ENCODE results near the gene IL37.
"Not testable (repeated sequence)": the region's sequence is repeated elsewhere in the genome, so short reads cannot be mapped to it uniquely, and the experiment has no call there.

The IL37 gene

DNA sequence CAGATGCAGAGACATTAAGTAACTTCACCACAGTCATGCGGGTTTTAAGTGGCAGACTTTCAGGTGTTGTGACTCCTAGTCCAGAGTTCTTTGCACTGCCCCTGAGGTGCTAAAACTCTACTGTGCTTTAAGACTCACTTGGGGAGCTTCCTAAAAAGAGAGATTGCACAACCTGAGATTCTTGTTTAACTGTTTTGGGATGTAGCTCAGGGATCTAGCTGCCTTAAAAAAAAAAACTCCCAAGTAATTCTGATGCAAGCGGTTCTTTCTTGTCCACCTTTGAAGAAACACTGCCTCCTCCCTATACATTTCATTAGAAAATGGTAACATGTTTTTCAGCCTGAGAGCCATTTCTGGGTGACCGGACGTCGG is 13.0 kb downstream of the IL37 start:
- no peak for DNase-seq

DNA sequence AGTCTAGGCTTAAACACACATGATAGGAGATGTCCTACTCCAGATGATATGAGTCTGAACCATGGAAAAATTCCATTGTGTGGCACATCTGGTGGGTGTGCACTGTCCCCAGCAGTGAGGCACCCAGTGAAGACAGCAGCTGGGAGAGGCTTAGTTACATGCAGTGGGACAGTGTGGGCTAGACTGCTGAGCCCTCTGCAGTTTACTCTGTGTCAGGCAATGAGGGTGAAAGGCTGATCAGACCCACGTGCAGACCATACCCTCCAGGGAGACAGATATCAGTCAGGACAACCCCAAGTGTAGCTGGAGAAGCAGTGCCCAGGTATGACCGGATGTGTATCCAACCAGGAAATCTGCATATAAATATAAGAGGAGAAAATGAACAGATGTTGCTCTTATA is 13.4 kb downstream of the IL37 start:
- no peak for DNase-seq

DNA sequence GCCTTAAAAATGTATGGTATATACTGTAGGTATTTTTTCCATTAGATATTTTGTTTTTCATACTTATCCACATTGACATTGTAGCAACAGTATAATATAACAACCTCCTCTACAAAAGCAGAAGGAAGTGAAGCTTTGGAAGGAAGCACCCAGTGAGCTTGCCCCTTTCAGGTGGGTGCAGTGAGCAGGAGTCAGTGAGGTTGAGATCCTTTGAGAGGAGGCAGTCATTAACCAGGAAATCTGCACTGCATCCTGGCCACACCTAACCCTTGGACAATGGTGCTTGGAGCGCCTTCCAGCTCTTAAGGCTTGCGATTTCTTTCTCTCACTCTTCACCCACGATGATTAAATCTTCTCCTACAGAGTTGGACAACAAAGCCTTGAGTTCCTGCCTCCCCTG is 13.9 kb downstream of the IL37 start:
- no peak for DNase-seq

DNA sequence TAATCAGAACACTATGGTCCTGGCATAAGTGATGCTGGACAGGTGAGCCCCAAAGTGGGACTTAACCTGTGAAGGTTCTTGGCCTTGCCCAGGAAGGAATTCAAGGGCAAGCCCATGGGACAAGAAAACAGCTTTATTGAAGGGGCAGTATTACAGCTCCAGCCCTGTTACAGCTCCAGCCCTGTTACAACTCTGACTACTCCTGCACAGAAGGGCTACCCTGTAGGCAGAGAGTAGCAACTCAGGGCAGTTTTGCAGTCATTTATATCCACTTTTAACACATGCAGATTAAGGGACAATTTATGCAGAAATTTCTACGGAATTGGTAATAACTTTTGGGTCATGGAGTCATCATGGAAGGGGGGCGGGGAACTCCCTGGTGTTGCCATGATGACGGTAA is 15.7 kb downstream of the IL37 start:
- no peak for DNase-seq

DNA sequence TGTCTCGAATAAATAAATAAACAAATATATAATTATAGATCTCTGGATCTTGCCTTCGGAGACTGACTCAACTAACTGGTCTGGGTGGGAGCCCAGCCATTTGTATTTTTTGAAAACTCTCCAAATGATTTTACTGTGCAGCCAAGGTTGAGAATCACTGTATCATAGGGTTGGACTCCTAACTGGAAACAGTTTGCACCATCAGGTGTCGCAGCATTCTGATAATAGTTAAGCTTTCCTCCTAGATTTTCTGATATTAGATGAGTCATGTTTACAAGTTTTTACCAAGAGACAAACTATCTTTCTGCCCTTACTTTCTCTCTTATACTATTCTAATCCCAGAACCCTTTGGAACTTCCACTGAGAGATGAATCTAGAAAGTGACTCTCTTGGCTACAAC is 16.8 kb downstream of the IL37 start:
- DNase-seq = no peak

DNA sequence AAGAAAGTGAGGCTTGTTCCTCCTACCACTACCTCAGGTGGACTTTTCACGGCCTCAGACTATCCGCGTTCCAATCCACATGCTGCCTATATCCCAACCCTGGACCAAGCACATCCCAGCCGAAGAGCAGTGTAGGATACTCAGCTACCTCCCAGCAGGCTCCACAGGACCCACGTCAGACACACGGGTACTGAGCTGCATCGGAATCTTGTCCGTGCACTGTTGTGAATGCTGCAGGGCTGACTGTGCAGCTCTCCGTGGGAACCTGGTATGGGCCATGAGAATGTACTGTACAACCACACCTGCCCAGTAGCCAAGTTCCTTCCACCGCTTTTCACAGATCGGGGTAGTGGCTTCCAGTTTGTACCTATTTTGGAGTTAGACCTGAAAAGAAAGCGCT is 22.3 kb downstream of the IL37 start:
- no peak for DNase-seq

DNA sequence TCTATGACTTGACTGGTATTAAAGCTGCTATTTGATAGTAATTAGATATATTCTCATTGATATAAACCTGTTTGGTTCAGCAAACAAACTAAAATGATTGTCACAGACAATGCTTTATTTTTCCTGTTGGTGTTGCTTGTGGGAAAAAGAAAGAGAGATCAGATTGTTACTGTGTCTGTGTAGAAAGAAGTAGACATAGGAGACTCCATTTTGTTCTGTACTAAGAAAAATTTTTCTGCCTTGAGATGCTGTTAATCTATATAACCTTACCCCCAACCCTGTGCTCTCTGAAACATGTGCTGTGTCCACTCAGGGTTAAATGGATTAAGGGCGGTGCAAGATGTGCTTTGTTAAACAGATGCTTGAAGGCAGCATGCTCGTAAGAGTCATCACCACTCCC is 23.2 kb downstream of the IL37 start:
- DNase-seq = not testable (repeated sequence)

DNA sequence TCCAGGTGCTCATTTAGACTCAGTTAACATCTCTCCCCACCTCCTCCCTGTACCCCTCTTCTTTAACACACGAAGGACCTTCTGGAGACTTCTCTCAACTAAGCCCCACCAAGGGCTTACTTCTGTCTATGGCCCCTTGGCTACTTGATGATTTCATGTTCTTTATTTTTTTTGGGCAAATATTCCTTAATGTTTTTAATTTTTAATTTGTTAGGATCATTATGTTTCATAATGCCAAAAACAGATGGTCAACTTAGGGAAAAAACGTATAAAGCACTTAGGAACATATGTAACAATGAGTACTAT is 25.9 kb downstream of the IL37 start:
- DNase-seq = no peak

DNA sequence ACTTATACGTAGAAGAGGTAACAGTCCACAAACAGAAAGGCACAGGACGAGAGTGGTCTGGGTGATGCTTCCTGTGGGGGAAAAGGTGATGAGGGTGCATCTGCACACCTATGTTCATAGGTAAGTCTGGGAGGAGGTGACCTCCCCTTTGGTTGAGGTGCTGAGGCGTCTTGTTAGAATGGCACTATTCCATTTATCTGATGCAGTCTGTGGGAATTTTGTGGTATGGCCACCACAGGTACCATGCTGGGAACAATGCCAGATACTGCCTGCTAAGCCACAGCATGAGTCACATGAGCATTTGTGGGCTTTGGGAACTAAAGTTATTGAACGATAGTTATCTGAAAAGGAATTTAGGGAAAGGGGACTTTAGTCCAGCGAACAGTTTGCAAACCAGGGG is 27.9 kb downstream of the IL37 start:
- DNase-seq = no peak

DNA sequence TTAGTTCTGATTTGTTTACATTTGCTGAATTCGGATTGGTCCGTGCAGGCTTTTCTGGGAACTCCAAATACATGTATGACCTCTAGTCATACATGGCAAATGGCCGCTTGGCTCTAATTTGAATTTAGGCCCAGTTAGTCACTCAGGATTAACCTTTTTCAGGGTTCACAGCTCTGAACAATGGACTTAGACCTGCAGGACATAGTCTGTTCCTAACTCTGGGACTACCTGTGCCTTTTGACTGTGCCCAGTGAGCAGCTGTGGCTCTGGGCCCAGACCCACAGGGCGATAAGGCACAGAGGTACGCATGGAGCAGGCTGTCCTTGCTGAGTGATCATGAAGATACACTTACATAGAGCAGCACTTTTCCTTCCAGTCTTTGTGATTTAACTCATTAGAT is 28.5 kb downstream of the IL37 start:
- no peak for DNase-seq

DNA sequence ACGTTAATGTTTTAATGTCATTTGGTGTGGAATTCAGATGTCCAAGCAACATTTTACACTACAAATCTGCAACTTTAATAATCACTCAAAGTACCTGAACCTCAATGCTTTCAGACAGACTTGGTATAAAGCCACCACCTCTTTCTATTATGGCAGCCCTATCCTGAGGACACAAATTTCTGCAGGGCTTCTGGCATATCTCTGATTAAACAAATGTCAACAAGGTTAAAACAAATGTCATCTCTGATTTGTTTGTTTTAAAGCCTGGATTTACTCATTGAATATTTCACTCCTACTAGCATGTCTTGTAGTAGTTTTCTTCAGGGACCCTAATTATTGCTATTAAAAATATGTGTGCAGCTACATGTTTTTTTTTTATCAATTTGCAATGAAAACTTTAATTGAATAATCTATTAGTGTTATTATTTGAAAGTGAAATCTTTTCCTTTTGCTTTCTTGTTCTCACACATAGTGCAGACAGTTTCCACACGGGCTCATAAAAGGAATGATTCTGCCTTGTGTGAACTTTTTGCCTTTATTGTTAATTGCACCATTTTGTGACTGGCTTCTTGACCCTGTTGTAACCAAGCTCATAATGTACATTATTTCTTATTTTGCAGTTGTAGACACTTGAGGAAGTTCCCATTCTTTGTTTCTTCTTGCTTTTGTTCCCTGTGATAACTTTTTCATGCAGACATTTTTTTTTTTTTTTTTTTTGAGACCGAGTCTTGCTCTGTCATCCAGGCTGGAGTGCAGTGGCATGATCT is 30.1 kb downstream of the IL37 start:
- DNase-seq = no peak

DNA sequence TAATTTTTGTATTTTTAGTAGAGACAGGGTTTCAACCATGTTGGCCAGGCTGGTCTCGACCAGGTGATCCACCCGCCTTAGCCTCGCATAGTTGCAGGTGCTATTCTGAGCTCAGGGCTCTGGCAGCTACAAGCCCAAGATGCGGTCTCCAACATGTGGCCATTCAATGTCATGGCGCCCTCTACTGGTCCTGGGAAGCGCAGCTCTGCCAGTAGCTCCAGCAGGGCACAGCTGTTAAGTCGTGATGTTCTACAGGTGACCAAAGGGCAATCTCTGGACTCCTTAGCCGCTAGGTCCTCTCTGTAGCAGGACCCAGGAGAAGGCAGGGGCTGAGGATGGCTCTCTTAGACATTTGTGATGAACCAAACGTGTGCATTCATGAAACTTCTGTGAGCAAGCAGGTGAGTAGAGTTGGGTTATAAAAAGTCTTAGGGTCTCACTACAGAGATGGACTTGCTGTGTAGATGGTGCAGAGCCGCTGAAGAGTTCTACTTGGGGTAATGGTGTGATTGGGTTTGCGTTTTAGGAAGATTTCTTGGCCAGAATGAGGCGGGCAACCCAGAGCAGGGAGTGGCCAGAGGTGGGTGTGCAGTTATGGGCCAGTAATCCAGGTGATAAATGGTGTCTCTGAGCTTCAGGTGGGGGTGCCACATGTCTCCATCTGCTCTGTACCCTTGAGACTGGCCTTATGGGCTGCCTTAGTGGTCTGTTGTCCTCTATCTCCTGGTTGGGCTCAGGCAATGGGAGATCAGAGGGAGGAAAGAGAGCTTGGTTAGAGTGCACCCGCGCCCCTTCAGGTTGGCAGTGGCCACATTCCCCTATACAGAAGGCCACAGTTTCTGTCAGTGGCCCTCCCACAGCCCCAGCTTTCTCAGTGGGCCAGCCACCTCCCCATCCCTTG is 31.0 kb downstream of the IL37 start:
- peak; percentile 71 for DNase-seq

DNA sequence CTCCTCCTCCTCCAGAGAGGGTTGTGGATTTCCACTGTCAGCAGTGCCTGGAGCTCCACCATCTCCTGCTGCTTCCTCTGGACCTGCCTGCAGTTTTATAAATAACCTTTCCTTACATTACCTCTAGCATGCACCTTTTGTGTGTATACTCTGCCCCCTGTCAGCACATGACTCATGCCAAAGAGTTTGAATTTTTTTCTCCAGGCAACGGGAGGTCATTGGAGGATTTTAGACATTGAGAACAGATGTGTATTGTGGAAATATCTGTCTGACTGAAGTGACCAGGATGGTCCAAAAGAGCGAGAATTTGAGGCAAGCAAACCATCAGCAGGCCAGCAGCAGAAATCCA is 31.7 kb downstream of the IL37 start:
- no peak for DNase-seq

DNA sequence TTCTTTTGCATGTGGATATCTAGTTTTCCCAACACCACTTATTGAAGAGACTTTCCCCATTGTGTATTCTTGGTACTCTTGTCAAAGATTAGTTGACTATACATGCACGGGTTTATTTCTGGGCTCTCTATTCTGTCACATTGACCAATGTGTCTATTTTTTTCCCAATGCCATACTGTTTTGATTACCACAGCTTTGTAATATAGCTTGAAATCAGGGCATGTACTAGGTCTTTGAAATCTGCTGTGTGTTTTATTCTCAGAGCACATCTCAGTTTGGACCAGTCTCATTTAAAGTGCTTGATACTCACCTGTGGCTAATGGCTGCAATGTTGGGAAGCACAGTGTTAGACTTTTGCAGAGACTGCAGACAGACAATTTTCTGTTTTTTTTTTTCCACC is 34.0 kb downstream of the IL37 start:
- no peak for DNase-seq

DNA sequence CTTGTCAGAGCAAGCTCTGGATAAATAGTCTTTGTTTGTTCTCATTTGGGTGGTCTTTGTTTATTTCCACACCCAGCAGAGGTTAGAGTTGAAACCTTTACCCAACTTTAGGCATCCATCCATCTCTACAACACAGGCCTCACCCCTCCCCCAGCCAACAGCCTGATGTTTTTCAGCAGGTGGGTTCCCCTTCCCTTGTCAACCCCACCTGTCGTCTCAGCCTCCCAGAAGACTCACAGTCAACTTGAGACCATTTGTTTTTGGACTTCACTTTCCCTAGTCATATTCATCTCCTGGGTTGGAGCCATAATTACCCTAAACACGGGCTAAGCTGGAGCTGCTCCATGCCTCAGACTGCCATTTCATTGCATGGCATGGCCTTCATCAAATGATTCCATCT is 35.1 kb downstream of the IL37 start:
- no peak for DNase-seq

DNA sequence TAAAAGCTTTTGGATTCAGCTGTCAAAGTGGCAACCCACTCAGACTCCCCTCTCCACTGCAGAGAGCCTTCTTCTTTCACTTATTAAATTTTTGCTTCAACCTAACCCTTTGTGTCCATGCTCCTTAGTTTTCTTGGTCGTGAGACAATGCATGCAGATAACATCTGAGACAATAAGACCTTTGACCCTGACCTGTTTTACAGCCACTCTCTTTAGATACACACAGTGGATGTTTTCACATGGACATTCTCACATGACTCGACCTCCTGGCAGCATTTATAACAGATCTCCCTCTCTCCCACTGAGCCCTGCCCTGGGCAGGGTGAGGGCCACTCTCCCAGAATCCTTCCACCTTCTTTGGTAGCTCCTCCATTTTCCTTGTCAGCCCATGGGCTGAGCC is 36.4 kb downstream of the IL37 start:
- DNase-seq = no peak

DNA sequence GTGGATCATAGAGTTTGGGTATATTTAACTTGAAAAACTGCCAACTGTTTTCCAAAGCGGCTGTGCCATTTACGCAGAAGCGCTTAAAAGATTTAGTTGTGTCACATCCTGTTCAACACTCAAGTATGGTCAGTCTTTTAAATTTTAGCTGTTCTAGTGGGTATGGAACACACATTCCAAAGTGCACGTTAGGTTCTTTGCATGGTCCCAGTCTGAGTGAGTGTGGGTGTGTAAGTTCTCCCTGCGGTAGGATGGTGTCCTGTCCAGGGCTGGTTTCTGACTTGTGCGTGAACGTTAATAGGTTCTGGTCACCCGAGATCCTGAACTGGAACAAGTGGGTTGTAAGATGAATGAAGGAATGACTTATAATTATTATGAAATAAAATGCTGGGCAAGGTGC is 38.5 kb downstream of the IL37 start:
- no peak for DNase-seq

DNA sequence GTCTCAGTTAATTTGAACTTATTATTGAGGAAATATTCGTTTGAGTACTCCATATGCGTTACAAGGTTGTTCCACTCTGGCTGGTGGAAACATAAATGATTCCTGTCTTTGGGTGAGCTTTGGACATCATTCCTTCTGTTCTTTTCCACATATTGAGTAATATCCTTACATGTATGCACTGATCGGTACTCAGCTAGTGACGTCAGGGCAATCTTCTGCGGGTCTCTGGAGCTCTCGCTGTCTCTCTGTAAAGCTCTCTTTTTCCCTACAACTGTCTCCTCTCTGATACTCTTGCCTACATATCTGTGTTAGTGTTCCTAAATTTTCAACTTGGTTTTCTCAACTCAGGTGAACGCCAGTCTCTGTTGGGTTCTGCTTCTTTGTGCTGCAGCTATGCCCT is 43.4 kb downstream of the IL37 start:
- no peak for DNase-seq

DNA sequence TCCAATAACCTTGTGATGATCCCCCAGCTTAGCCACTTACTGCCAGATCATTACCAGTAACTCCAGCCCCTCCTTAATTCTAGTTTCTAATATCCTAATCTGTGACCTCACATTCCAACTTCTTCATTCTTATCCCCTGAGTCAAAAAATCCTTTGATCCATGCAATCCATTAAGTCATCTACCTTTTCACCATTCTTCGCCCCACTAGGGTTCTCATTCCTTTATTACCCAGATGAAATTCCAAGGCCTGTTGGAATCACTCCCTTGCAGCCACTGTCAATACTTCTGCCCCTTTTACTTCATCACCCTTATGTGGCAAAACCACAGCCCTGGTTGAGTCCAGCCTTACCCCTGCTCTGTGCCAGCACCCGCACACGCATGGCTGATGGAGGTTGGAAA is 46.5 kb downstream of the IL37 start:
- DNase-seq = no peak

DNA sequence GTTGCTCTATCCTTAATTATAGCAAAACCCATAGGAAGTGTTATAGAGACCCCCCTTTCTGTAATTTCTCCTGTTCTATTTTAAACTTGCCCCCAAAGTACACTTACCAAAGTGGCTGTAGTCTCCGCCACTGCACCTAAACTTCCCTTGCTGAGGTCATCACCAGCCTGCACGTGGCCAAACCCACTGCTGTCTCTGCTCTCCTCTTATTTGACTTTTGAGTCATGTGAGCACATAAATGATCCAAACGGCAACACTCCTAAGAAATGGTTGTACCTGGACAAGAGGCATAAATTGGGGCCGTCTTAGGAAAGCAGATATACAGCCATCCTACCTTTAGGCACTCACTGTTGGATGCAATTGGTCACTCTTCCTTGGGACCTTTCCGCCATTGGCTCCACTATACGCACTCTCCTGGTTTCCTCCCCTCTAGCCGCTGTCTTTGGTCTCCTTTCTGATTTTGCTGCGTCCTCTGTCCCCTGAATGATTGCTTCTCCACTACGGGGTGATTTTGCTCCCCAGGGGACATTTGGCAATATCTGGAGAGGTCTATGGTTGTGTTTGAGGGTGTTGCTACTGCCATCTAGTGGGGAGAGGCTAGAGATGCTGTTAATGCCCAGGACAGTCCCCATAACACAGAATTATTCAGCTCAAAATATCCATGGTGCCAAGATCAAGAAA is 47.6 kb downstream of the IL37 start:
- DNase-seq = peak; percentile 29

DNA sequence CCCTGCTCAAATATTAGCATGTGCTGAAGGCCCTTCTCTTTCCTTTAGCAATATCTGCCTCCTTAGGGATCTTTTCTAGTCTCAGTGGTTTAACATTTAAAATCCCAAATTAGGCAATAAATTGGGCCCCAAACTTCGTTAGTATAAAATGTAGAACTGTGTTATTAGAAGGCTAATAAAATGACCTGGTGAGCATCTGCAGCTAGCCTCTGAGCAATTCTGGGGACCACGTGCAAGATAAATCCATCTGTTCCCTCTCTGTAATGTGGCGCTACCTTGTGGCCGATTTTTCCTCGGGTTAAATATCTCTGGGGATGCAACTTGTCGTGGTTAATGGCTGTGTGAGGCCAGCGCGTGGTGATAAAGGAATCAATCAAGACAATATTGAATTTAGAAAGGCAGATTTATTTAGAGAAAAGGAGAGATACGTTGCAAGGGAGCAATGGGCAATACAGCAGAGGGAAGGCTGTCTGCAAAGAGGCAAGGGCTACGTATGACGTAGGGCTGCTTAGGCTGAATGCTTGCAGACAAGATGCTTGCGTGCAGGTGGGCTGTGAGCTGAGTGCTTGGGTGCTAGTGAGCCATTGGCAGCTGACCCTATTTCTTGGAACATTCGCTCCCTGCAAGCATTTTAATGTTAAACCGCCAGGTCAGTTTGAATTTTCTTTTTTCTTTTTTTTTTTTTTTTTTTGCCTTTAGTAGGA is 48.3 kb downstream of the IL37 start:
- no peak for DNase-seq

DNA sequence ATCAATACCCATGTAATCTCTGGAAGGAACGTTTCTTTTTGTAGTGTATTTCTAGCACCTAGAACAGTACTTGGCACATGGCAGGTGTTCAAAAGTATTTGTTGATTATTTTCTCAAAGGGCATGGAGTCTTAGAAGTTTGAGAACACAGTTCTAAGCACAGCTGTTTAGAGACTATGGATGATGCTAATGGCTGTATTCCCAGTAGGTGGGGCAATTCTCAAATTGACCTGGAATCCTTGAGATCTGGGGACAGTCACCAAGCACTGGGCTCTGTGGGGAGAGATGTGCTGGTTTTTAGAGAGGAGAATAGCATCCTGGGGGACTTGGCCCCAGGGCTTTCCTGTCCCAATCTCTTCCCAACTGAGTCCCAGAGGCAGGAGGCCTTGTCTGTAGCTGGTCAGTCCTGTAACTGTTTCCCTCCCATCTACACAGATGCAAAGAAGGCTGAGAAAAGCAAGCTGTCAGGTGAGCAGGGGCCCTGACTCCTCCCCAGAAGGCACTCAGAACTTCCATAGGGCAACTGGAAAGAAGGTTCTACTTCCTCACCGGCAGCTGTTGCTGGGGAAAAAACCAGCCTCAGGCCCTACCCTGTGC is 49.4 kb downstream of the IL37 start:
- DNase-seq = no peak

Measured in femur (tissue), 1 donor.